ENCODE measurements around the gene COLEC11. TPM values are rescaled to one million over a fixed set of nuclear protein-coding genes. Genes with fewer than 3 reads are reported as not detected.

Gene COLEC11
- total and polyA plus RNA-seq, 2 donors, result 5.2 to 9.2 TPM

GRCh38 chr2:3600256-3600855, 5.4 kb downstream of the COLEC11 start:
- no peak overlapping the region for H3K27ac ChIP-seq (ENCODE audit: low read depth in 1 of 2, low read length in 1 of 2)
- H3K36me3 ChIP-seq (ENCODE audit: control insufficient read depth in 2 of 2, insufficient read depth in 2 of 2, low read length in 1 of 2), result no peaks in the 10 kb centered on the region
- peaks cover 0 to 12% of the 10 kb centered on the region in 2 donors for H3K4me1 ChIP-seq (ENCODE audit: control insufficient read depth in 2 of 2, insufficient read depth in 2 of 2, low read length in 2 of 2)
- peaks cover 0 to 2% of the 10 kb centered on the region in 2 donors for H3K27me3 ChIP-seq (ENCODE audit: control insufficient read depth in 2 of 2, insufficient read depth in 1 of 2, low read length in 1 of 2)
- WGBS, result 84% methylated on average over 11 of the region's 11 CpGs
- H3K4me3 ChIP-seq (ENCODE audit: low read length in 2 of 2), result no peak overlapping the region
- no peaks in the 10 kb centered on the region for H3K9me3 ChIP-seq (ENCODE audit: control insufficient read depth in 2 of 2, insufficient read depth in 1 of 2, low read length in 1 of 2)
- no peak for DNase-seq (ENCODE audit: low read depth in 6 of 9, low spot score in 9 of 9)

- H3K4me3 ChIP-seq (ENCODE audit: low read length in 2 of 2), result no peak overlapping the region
- H3K27me3 ChIP-seq (ENCODE audit: control insufficient read depth in 2 of 2, insufficient read depth in 1 of 2, low read length in 1 of 2), result no peaks in the 10 kb centered on the region
- H3K4me1 ChIP-seq (ENCODE audit: control insufficient read depth in 2 of 2, insufficient read depth in 2 of 2, low read length in 2 of 2), result peaks cover 0 to 20% of the 10 kb centered on the region in 2 donors
- WGBS, result 92% methylated on average over 22 of the region's 22 CpGs
- no peaks in the 10 kb centered on the region for H3K9me3 ChIP-seq (ENCODE audit: control insufficient read depth in 2 of 2, insufficient read depth in 1 of 2, low read length in 1 of 2)
- no peak overlapping the region for H3K27ac ChIP-seq (ENCODE audit: low read depth in 1 of 2, low read length in 1 of 2)
- no peaks in the 10 kb centered on the region for H3K36me3 ChIP-seq (ENCODE audit: control insufficient read depth in 2 of 2, insufficient read depth in 2 of 2, low read length in 1 of 2)
- DNase-seq (ENCODE audit: low read depth in 6 of 9, low spot score in 9 of 9), result no peak
These were observed 6.8 kb downstream of the COLEC11 start for GRCh38 chr2:3601561-3602271.

- H3K36me3 ChIP-seq (ENCODE audit: control insufficient read depth in 2 of 2, insufficient read depth in 2 of 2, low read length in 1 of 2), result no peaks in the 10 kb centered on the region
- no peak for DNase-seq (ENCODE audit: low read depth in 6 of 9, low spot score in 9 of 9)
- peaks cover 0 to 11% of the 10 kb centered on the region in 2 donors for H3K4me1 ChIP-seq (ENCODE audit: control insufficient read depth in 2 of 2, insufficient read depth in 2 of 2, low read length in 2 of 2)
- H3K4me3 ChIP-seq (ENCODE audit: low read length in 2 of 2), result no peak overlapping the region
- no peak overlapping the region for H3K27ac ChIP-seq (ENCODE audit: low read depth in 1 of 2, low read length in 1 of 2)
- H3K9me3 ChIP-seq (ENCODE audit: control insufficient read depth in 2 of 2, insufficient read depth in 1 of 2, low read length in 1 of 2), result no peaks in the 10 kb centered on the region
- no peaks in the 10 kb centered on the region for H3K27me3 ChIP-seq (ENCODE audit: control insufficient read depth in 2 of 2, insufficient read depth in 1 of 2, low read length in 1 of 2)
- 97% methylated on average over 25 of the region's 25 CpGs for WGBS
These were observed 7.8 kb downstream of the COLEC11 start for GRCh38 chr2:3602553-3603339.

GRCh38 chr2:3603536-3604206, 8.8 kb downstream of the COLEC11 start:
- H3K27ac ChIP-seq (ENCODE audit: low read depth in 1 of 2, low read length in 1 of 2), result no peak overlapping the region
- DNase-seq (ENCODE audit: low read depth in 6 of 9, low spot score in 9 of 9), result no peak
- 96% methylated on average over 19 of the region's 19 CpGs for WGBS

GRCh38 chr2:3604207-3604877, 9.4 kb downstream of the COLEC11 start:
- Histone ChIP-seq H3K4me1 (ENCODE audit: control insufficient read depth in 2 of 2, insufficient read depth in 2 of 2, low read length in 2 of 2) (peaks cover 0 to 19% of the 10 kb centered on the region in 2 donors), H3K9me3 (ENCODE audit: control insufficient read depth in 2 of 2, insufficient read depth in 1 of 2, low read length in 1 of 2) (no peaks in the 10 kb centered on the region), H3K27me3 (ENCODE audit: control insufficient read depth in 2 of 2, insufficient read depth in 1 of 2, low read length in 1 of 2) (no peaks in the 10 kb centered on the region), H3K27ac (ENCODE audit: low read depth in 1 of 2, low read length in 1 of 2) (no peak overlapping the region), H3K4me3 (ENCODE audit: low read length in 2 of 2) (no peak overlapping the region), H3K36me3 (ENCODE audit: control insufficient read depth in 2 of 2, insufficient read depth in 2 of 2, low read length in 1 of 2) (no peaks in the 10 kb centered on the region)
- DNase-seq (ENCODE audit: low read depth in 6 of 9, low spot score in 9 of 9), result no peak
- WGBS, result 96% methylated on average over 16 of the region's 16 CpGs

More at GRCh38 chr2:3603536-3604206, 8.8 kb downstream of the COLEC11 start:
- no peaks in the 10 kb centered on the region for H3K36me3 ChIP-seq (ENCODE audit: control insufficient read depth in 2 of 2, insufficient read depth in 2 of 2, low read length in 1 of 2)
- H3K4me1 ChIP-seq (ENCODE audit: control insufficient read depth in 2 of 2, insufficient read depth in 2 of 2, low read length in 2 of 2), result peaks cover 0 to 14% of the 10 kb centered on the region in 2 donors
- H3K9me3 ChIP-seq (ENCODE audit: control insufficient read depth in 2 of 2, insufficient read depth in 1 of 2, low read length in 1 of 2), result no peaks in the 10 kb centered on the region
- no peaks in the 10 kb centered on the region for H3K27me3 ChIP-seq (ENCODE audit: control insufficient read depth in 2 of 2, insufficient read depth in 1 of 2, low read length in 1 of 2)
- H3K4me3 ChIP-seq (ENCODE audit: low read length in 2 of 2), result no peak overlapping the region

GRCh38 chr2:3604991-3605961, 10.4 kb downstream of the COLEC11 start:
- Histone ChIP-seq H3K27me3 (ENCODE audit: control insufficient read depth in 2 of 2, insufficient read depth in 1 of 2, low read length in 1 of 2) (no peaks in the 10 kb centered on the region), H3K36me3 (ENCODE audit: control insufficient read depth in 2 of 2, insufficient read depth in 2 of 2, low read length in 1 of 2) (no peaks in the 10 kb centered on the region), H3K9me3 (ENCODE audit: control insufficient read depth in 2 of 2, insufficient read depth in 1 of 2, low read length in 1 of 2) (no peaks in the 10 kb centered on the region), H3K27ac (ENCODE audit: low read depth in 1 of 2, low read length in 1 of 2) (peak overlapping the region in 1 of 2 donors; percentile 26), H3K4me1 (ENCODE audit: control insufficient read depth in 2 of 2, insufficient read depth in 2 of 2, low read length in 2 of 2) (peaks cover 0 to 25% of the 10 kb centered on the region in 2 donors), H3K4me3 (ENCODE audit: low read length in 2 of 2) (peak overlapping the region in 1 of 2 donors; percentile 2)
- 42% methylated on average over 43 of the region's 44 CpGs for WGBS
- DNase-seq (ENCODE audit: low read depth in 6 of 9, low spot score in 9 of 9), result peak in 1 of 9 donors; percentile 38

GRCh38 chr2:3606028-3606369, 11.1 kb downstream of the COLEC11 start:
- no peaks in the 10 kb centered on the region for H3K9me3 ChIP-seq (ENCODE audit: control insufficient read depth in 2 of 2, insufficient read depth in 1 of 2, low read length in 1 of 2)
- H3K36me3 ChIP-seq (ENCODE audit: control insufficient read depth in 2 of 2, insufficient read depth in 2 of 2, low read length in 1 of 2), result no peaks in the 10 kb centered on the region
- no peak for DNase-seq (ENCODE audit: low read depth in 6 of 9, low spot score in 9 of 9)
- WGBS, result 96% methylated on average over 11 of the region's 11 CpGs
- H3K4me1 ChIP-seq (ENCODE audit: control insufficient read depth in 2 of 2, insufficient read depth in 2 of 2, low read length in 2 of 2), result peaks cover 0 to 25% of the 10 kb centered on the region in 2 donors
- no peaks in the 10 kb centered on the region for H3K27me3 ChIP-seq (ENCODE audit: control insufficient read depth in 2 of 2, insufficient read depth in 1 of 2, low read length in 1 of 2)
- no peak overlapping the region for H3K4me3 ChIP-seq (ENCODE audit: low read length in 2 of 2)
- peak overlapping the region in 1 of 2 donors; percentile 26 for H3K27ac ChIP-seq (ENCODE audit: low read depth in 1 of 2, low read length in 1 of 2)

Measured in thymus (tissue), 11 donors.